Lung (tissue), 16 donors: ENCODE measurements around the gene ANLN. TPM values are rescaled to one million over a fixed set of nuclear protein-coding genes. Genes with fewer than 3 reads are reported as not detected.

ENCODE experiments used
- ATAC-seq: fragments of 200-7000 bp; cut with Tn5 transposase; one replicate; pipeline ENCODE4 v1.9.1; 2020; ENCODE audit warnings: moderate number of reproducible peaks; ENCODE audit not compliant: insufficient read depth, low FRiP score
- DNase-seq, 3 donors: peaks; one replicate each; pipeline ENCODE4 v3.0.0-alpha.2; 2013 to 2017
- H3K27ac ChIP-seq, 2 donors: one replicate each; pipeline ENCODE4 v1.5.1; 2013; ENCODE audit warnings: mild to moderate bottlenecking in 2 of 2, moderate library complexity in 2 of 2, control low read depth in 1 of 2, inconsistent platforms in 1 of 2, low read depth in 1 of 2, low read length in 1 of 2
- H3K27me3 ChIP-seq, 3 donors: one replicate each; pipeline ENCODE4 v1.5.1; 2013; ENCODE audit warnings: low read length in 2 of 3; ENCODE audit not compliant: control insufficient read depth in 3 of 3, insufficient read depth in 3 of 3
- H3K36me3 ChIP-seq, 4 donors: one replicate each; pipeline ENCODE4 v1.5.1; 2013; ENCODE audit warnings: low read length in 4 of 4, mild to moderate bottlenecking in 1 of 4, moderate library complexity in 1 of 4; ENCODE audit not compliant: control insufficient read depth in 4 of 4, insufficient read depth in 4 of 4
- H3K4me1 ChIP-seq, 5 donors: one replicate each; pipeline ENCODE4 v1.5.1; 2013; ENCODE audit warnings: low read length in 5 of 5, mild to moderate bottlenecking in 2 of 5, moderate library complexity in 1 of 5; ENCODE audit not compliant: control insufficient read depth in 5 of 5, insufficient read depth in 5 of 5
- H3K4me3 ChIP-seq: one replicate; pipeline ENCODE4 v1.5.1; 2013; ENCODE audit warnings: mild to moderate bottlenecking, control low read depth, moderate library complexity
- H3K9ac ChIP-seq, 2 donors: one replicate each; pipeline ENCODE4 v1.5.1; 2013; ENCODE audit warnings: low read length in 2 of 2, control low read depth in 1 of 2; ENCODE audit not compliant: insufficient read depth in 1 of 2
- H3K9me3 ChIP-seq, 4 donors: one replicate each; pipeline ENCODE4 v1.5.1; 2013; ENCODE audit warnings: low read length in 3 of 4, mild to moderate bottlenecking in 1 of 4, moderate library complexity in 1 of 4; ENCODE audit not compliant: control insufficient read depth in 4 of 4, insufficient read depth in 3 of 4
- WGBS, 2 donors: extraction: QIAGEN DNeasy Blood & Tissue Kit; methylation state at CpG; one replicate each; pipeline ENCODE4 v1.1.7; 2013; 5-methylcytosine and 5-hydroxymethylcytosine counted together
- long read RNA-seq, 5 donors: transcript quantifications; one replicate each; lab custom pipeline, GENCODE V29; 2026
- polyA plus RNA-seq, 2 donors: library from polyadenylated mRNA; stranded (reverse); fragments of 200-250 nt; gene quantifications; one replicate each; pipeline ENCODE4 v1.2.1, GENCODE V29; 2013
- total RNA-seq, 2 donors: library from RNA; depleted of rRNA in 1 of 2; stranded (reverse); fragments of >200 nt in 1 of 2; gene quantifications; one replicate each; pipeline ENCODE4 v1.2.1, GENCODE V29; 2014 to 2021
- TF ChIP-seq, protein P1 (sequence below): IDR thresholded peaks from 2 replicates; pipeline ENCODE4 v1.5.1; 2012; ENCODE audit warnings: mild to moderate bottlenecking; ENCODE audit errors: control extremely low read depth, extremely low read depth
- donor health status: control.
- donor health status: control.
- donor health status: Bipolar disorder and iron deficiency.
- donor health status: healthy.
- donor health status: DM: yes; HTN: yes; CAD: no.

Gene ANLN, protein sequence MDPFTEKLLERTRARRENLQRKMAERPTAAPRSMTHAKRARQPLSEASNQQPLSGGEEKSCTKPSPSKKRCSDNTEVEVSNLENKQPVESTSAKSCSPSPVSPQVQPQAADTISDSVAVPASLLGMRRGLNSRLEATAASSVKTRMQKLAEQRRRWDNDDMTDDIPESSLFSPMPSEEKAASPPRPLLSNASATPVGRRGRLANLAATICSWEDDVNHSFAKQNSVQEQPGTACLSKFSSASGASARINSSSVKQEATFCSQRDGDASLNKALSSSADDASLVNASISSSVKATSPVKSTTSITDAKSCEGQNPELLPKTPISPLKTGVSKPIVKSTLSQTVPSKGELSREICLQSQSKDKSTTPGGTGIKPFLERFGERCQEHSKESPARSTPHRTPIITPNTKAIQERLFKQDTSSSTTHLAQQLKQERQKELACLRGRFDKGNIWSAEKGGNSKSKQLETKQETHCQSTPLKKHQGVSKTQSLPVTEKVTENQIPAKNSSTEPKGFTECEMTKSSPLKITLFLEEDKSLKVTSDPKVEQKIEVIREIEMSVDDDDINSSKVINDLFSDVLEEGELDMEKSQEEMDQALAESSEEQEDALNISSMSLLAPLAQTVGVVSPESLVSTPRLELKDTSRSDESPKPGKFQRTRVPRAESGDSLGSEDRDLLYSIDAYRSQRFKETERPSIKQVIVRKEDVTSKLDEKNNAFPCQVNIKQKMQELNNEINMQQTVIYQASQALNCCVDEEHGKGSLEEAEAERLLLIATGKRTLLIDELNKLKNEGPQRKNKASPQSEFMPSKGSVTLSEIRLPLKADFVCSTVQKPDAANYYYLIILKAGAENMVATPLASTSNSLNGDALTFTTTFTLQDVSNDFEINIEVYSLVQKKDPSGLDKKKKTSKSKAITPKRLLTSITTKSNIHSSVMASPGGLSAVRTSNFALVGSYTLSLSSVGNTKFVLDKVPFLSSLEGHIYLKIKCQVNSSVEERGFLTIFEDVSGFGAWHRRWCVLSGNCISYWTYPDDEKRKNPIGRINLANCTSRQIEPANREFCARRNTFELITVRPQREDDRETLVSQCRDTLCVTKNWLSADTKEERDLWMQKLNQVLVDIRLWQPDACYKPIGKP
- total RNA-seq = 10 to 100 TPM in 1 of 2 donors, 1 to 10 TPM in 1; 4.5 to 13.8 TPM
- 1 to 10 TPM; 1.4 to 1.8 TPM for polyA plus RNA-seq
- long read RNA-seq, donor 1, partial matches to known transcripts = 5 of 5 reads
- long read RNA-seq, donor 1, other reads (novel, unspliced or antisense) = 0 of 5 reads
- long read RNA-seq, donor 2 = 0 reads
- long read RNA-seq, donor 3 = 0 reads
- long read RNA-seq, donor 4, full-length matches to known transcripts = 1 of 1 reads
- long read RNA-seq, donor 4, partial matches to known transcripts = 0 of 1 reads
- long read RNA-seq, donor 4, other reads (novel, unspliced or antisense) = 0 of 1 reads
- long read RNA-seq, donor 5, full-length matches to known transcripts = 2 of 2 reads
- long read RNA-seq, donor 5, partial matches to known transcripts = 0 of 2 reads
- long read RNA-seq, donor 5, other reads (novel, unspliced or antisense) = 0 of 2 reads

DNA sequence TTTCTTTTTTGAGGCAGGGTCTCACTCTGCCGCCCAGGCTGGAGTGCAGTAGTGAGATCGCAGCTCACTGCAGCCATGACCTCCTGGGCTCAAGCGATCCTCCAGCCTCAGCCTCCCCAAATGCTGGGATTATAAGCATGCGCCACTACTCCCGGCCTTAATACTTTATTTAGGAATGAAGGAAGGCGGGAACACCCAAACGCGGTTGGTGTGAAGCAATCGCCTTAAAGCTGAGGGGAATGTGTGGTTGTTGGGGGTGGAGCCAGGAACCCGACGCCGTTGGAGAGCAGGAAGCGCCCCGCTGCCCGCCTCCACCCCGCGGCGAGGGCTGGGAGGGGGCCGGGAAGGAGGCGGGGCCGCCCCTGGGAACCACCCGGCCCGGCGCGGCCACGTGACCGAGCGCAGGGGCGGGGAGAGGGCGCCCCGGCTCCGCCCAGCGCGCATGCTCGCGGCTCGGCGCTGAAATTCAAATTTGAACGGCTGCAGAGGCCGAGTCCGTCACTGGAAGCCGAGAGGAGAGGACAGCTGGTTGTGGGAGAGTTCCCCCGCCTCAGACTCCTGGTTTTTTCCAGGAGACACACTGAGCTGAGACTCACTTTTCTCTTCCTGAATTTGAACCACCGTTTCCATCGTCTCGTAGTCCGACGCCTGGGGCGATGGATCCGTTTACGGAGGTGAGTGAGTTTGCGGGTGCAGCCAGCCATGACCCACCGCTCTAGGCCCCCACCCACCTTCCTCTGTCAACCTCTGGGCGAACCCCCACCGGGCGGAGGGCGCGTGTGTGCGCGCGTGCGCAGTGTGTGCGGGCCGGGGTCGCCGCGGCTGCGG lies at the start of gene ANLN:
Gene ANLN, plus strand, starts transcription at position 492 of the 828 bp plus-strand sequence. Its CDS starts 165 bp downstream, at position 657.
- peak within 1 kb of the TSS; percentile 58 for H3K4me3 ChIP-seq
- DNase-seq = peak; percentile 96 to 98 (median 96)
- peak within 1 kb of the TSS; percentile 72 to 76 for H3K9ac ChIP-seq
- peak; percentile 99 for ATAC-seq
- H3K9me3 ChIP-seq = no peaks in the 10 kb centered on the region
- H3K36me3 ChIP-seq = no peaks in the 10 kb centered on the region
- H3K27ac ChIP-seq = peak within 1 kb of the TSS; percentile 22 to 48
- 3 to 4% methylated on average over 62 to 68 of the region's 68 CpGs for WGBS, 2 donors
- peaks cover 0 to 34% (median 9%) of the 10 kb centered on the region in 5 donors for H3K4me1 ChIP-seq
- TF ChIP-seq, protein P1, sequence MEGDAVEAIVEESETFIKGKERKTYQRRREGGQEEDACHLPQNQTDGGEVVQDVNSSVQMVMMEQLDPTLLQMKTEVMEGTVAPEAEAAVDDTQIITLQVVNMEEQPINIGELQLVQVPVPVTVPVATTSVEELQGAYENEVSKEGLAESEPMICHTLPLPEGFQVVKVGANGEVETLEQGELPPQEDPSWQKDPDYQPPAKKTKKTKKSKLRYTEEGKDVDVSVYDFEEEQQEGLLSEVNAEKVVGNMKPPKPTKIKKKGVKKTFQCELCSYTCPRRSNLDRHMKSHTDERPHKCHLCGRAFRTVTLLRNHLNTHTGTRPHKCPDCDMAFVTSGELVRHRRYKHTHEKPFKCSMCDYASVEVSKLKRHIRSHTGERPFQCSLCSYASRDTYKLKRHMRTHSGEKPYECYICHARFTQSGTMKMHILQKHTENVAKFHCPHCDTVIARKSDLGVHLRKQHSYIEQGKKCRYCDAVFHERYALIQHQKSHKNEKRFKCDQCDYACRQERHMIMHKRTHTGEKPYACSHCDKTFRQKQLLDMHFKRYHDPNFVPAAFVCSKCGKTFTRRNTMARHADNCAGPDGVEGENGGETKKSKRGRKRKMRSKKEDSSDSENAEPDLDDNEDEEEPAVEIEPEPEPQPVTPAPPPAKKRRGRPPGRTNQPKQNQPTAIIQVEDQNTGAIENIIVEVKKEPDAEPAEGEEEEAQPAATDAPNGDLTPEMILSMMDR = no peak
- H3K27me3 ChIP-seq = no peaks in the 10 kb centered on the region

DNA sequence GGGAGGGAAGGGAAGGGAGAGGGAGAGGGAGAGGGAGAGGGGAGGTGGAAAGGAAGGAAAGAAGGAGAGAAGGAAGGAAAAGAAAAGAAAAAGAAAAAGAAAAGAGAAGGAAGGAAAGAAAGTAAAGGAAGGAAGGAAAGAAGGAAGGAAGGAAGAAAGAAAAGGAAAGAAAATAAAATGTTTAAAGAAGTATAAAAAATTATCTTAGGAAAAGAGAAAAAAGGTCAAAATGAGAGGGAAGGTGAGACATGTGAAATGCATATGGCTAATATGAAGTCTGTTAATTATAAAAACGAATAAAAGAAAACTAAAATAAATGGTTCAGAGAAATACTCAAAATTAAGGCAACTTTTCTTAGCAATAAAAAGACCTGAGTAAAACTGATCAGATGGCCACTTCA lies 46.1 kb upstream of the ANLN start:
- Histone ChIP-seq H3K9ac (no peak overlapping the region), H3K4me3 (no peak overlapping the region), H3K27ac (no peak overlapping the region), H3K4me1 (peaks cover 0 to 7% (median 0%) of the 10 kb centered on the region in 5 donors), H3K9me3 (no peaks in the 10 kb centered on the region), H3K36me3 (no peaks in the 10 kb centered on the region), H3K27me3 (no peaks in the 10 kb centered on the region)
- 96 to 97% methylated on average over 1 of the region's 1 CpG for WGBS, 2 donors
- ATAC-seq (no peak), DNase-seq (no peak)
- TF ChIP-seq, protein P1 = no peak

DNA sequence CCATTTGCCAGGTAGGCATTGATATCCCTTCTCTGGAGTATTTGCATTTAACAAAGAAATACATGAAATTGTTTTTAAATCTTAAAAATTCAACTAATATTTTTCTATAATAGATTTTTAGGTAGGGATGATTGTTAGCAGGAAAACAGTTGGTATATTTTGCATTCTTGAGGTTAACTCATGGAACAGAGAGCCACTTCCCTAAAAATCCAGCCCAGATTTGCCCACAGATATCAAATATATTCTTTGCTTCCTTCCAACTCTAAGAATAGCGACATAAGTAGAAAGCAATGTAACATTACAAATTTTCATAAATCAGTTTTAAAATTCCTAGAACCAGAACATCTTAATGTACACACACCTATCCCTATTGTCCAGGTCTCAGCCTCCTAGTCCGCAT lies 45.0 kb upstream of the ANLN start:
- Histone ChIP-seq H3K4me1 (peaks cover 0 to 7% (median 0%) of the 10 kb centered on the region in 5 donors), H3K9me3 (no peaks in the 10 kb centered on the region), H3K4me3 (no peak overlapping the region), H3K27ac (no peak overlapping the region), H3K27me3 (no peaks in the 10 kb centered on the region), H3K9ac (no peak overlapping the region), H3K36me3 (no peaks in the 10 kb centered on the region)
- ATAC-seq (no peak), DNase-seq (no peak)
- 65 to 79% methylated on average over 2 of the region's 2 CpGs for WGBS, 2 donors
- TF ChIP-seq, protein P1 = no peak
